Ascending aorta (tissue), 2 donors: ENCODE results near the gene CBARP. TPM values are rescaled to one million over a fixed set of nuclear protein-coding genes. Genes with fewer than 3 reads are reported as not detected.

ENCODE experiments used
- DNase-seq, 2 donors: peaks; one replicate each; pipeline ENCODE4 v3.0.0-alpha.2; 2019; ENCODE audit warnings: low spot score in 2 of 2
- H3K27ac ChIP-seq, 2 donors: fragments of 200-600 bp; sonication (generic); one replicate each; pipeline ENCODE4 v1.5.1; 2016 to 2017; ENCODE audit warnings: mild to moderate bottlenecking in 1 of 2
- H3K27me3 ChIP-seq: fragments of 200-600 bp; sonication (generic); one replicate; pipeline ENCODE4 v1.5.1; 2017
- H3K36me3 ChIP-seq, 2 donors: fragments of 200-600 bp; sonication (generic); one replicate each; pipeline ENCODE4 v1.5.1; 2016
- H3K4me1 ChIP-seq, 2 donors: fragments of 200-600 bp; sonication (generic); one replicate each; pipeline ENCODE4 v1.5.1; 2016 to 2017; ENCODE audit warnings: mild to moderate bottlenecking in 1 of 2
- H3K4me3 ChIP-seq, 2 donors: fragments of 200-600 bp; sonication (generic); one replicate each; pipeline ENCODE4 v1.5.1; 2016 to 2017; ENCODE audit warnings: mild to moderate bottlenecking in 1 of 2
- H3K9me3 ChIP-seq, 2 donors: fragments of 200-600 bp; sonication (generic); one replicate each; pipeline ENCODE4 v1.5.1; 2016
- intact Hi-C: fragments of 100-400 bp; cut with DNase I; formaldehyde crosslinking; loops from one replicate; pipeline ENCODE4 v1.15.1; 2023
- total RNA-seq: library from RNA; depleted of rRNA; stranded (reverse); fragments of >200 nt; gene quantifications from one replicate; pipeline ENCODE4 v1.1.0, GENCODE V29; 2016
- TF ChIP-seq, protein P1 (sequence below), 3 experiments: fragments of 200-600 bp in 2 of 3; fragments of 450-650 bp in 1 of 3; sonication (generic) in 2 of 3; IDR thresholded peaks; one replicate each; pipeline ENCODE4 v1.5.1; 2016 to 2019; ENCODE audit warnings: antibody characterized with exemption in 3 of 3, mild to moderate bottlenecking in 1 of 3, moderate library complexity in 1 of 3

Gene CBARP
- total RNA-seq, 1 donor from 2014 or later: 1.9 TPM

DNA sequence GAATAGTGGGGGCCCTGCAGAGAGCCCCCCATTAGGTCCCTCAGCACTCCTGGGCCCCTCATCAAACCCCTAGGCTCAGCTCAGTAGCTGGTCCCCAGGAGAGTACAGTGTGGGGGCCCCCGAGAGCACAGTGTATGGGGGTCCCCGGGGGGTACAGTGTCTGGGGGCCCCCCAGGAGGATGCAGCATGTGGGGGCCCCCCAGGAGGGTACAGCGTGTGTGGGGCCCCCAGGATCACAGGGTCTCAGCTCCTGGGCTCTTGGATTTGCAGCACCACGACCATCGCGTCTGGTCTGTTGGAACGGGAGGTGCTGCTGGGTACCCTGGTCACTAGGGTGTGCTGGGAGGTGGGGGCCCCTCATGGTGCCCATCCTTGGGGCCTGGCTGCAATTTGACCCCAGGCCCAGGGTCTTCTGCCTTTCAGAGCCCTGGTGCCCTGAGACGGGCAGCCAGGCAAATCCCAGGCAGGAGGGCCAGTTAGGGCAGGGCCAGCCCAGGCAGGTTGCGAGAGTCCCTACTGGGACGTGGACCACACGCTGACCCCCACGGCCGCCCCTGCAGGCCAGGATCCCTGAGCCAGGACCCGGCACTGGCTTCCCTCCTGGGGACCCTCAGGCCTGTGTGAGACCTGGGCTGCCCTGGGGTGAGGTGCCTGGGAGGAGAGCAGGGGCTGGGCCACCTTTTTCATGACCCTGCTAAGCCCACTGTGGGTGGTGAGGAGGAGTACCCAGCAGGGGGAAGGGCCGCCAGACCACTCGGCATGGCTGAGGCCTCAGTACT is 13.6 kb downstream of the CBARP start:
- Histone ChIP-seq H3K27ac (no peak overlapping the region), H3K4me3 (no peak overlapping the region), H3K36me3 (peaks cover 68 to 77% of the 10 kb centered on the region in 2 donors), H3K27me3 (no peaks in the 10 kb centered on the region), H3K4me1 (peaks cover 6 to 15% of the 10 kb centered on the region in 2 donors), H3K9me3 (no peaks in the 10 kb centered on the region)
- no peak for DNase-seq
- intact Hi-C loops: no loop called here
- TF ChIP-seq, protein P1, sequence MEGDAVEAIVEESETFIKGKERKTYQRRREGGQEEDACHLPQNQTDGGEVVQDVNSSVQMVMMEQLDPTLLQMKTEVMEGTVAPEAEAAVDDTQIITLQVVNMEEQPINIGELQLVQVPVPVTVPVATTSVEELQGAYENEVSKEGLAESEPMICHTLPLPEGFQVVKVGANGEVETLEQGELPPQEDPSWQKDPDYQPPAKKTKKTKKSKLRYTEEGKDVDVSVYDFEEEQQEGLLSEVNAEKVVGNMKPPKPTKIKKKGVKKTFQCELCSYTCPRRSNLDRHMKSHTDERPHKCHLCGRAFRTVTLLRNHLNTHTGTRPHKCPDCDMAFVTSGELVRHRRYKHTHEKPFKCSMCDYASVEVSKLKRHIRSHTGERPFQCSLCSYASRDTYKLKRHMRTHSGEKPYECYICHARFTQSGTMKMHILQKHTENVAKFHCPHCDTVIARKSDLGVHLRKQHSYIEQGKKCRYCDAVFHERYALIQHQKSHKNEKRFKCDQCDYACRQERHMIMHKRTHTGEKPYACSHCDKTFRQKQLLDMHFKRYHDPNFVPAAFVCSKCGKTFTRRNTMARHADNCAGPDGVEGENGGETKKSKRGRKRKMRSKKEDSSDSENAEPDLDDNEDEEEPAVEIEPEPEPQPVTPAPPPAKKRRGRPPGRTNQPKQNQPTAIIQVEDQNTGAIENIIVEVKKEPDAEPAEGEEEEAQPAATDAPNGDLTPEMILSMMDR (IDR thresholded peaks at IDR 0.05): no peak

DNA sequence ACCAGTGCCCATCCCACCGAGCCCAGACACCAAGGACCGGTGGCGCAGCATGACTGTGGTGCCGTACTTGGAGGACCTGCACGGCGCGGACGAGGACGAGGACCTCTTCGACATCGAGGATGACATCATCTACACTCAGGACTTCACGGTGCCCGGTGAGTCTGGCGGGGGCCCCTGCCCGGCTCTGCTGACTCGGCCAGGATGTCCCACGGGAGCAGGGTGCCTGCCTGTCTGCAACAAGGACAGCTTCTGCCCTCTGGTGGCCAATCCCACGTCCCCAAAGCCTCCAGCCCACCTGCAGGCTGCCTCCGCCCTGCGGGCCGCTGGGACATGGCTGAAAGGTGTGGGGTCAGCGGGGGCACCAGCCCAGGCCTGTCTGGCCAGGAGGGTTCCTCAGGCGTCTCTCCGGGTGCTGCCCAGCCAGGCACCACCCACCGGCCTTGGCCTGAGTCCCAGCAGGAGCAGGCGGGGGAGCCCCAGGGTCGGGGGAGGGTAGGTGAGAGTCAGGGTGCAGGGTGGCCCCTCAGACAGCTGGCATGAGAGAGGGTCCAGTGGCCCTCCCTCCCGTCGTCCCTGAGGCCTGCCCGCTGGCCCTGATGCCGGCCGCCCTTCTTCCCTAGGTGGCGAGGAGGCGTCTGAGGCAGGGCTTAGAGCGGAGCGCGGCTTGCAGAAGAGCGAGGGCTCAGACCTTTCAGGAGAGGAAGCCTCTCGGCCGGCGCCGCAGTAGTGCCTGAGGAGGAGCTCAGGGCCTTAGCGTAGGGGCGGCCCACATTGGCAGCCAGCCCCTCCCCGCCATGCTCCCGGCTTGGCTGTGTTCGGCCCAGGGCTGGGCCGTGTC is 14.6 kb downstream of the CBARP start:
- Histone ChIP-seq H3K27me3 (no peaks in the 10 kb centered on the region), H3K4me3 (no peak overlapping the region), H3K4me1 (peaks cover 6 to 18% of the 10 kb centered on the region in 2 donors), H3K36me3 (peaks cover 68 to 77% of the 10 kb centered on the region in 2 donors), H3K27ac (no peak overlapping the region), H3K9me3 (no peaks in the 10 kb centered on the region)
- TF ChIP-seq, protein P1 (IDR thresholded peaks at IDR 0.05): peak in 2 of 3 experiments; percentile 27 to 32
- no peak for DNase-seq
- intact Hi-C loops: no loop called here

DNA sequence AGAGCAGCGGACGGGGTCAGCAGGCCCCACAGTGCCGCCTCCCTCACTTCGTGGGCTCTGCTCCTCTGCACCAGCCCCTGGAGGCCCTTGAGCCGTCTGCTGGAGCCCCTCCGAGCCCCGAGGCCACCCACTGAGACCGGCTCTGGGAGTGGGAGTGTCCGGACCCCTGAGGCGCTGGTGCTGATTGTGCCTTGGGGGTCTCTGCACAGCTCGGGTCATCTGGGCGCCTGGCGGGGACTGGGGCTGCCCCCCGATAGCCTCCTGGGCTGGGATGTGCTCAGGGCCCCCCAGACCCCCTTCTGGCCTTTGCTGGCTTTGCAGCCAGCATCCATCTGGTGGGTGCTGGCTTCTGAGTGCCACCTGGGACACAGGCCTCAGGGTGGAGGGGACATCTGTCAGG is 15.4 kb downstream of the CBARP start:
- peaks cover 6 to 26% of the 10 kb centered on the region in 2 donors for H3K4me1 ChIP-seq
- H3K36me3 ChIP-seq: peaks cover 59 to 68% of the 10 kb centered on the region in 2 donors
- H3K27me3 ChIP-seq: no peaks in the 10 kb centered on the region
- DNase-seq: no peak
- no peaks in the 10 kb centered on the region for H3K9me3 ChIP-seq
- H3K4me3 ChIP-seq: no peak overlapping the region
- TF ChIP-seq, protein P1 (IDR thresholded peaks at IDR 0.05): no peak
- H3K27ac ChIP-seq: no peak overlapping the region
- intact Hi-C loops: no loop called here

DNA sequence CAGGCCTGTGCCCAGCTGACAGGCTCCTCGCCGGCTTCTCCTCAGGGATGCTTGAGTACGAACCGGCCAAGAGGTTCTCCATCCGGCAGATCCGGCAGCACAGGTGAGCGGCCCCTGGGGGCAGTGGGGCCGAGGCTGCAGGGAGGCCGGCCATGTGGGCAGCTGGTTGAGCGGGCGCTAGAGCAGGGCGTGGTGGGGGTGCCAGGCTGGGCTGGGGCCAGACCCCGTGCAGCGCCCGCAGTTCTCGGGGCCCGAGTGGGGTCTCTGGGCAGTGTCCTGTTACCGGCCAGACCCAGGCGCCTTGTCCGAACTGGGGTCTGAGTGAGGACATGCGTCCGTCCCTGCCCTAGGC is 15.9 kb downstream of the CBARP start:
- H3K27ac ChIP-seq: peak overlapping the region; percentile 12 to 57
- peaks cover 54 to 63% of the 10 kb centered on the region in 2 donors for H3K36me3 ChIP-seq
- intact Hi-C loops: loop anchor here (1.0 to 2.0 kb wide), 2 partner anchors 18 to 45 kb away; no protein-coding TSS in a partner anchor

More for the DNA sequence above, 15.9 kb downstream of the CBARP start:
- Histone ChIP-seq H3K4me1 (peaks cover 6 to 31% of the 10 kb centered on the region in 2 donors), H3K27me3 (no peaks in the 10 kb centered on the region), H3K9me3 (no peaks in the 10 kb centered on the region), H3K4me3 (no peak overlapping the region)
- DNase-seq: no peak
- TF ChIP-seq, protein P1 (IDR thresholded peaks at IDR 0.05): no peak
